Fibroblast of lung (primary cell): Measurements from ENCODE around the gene CHAD. TPM values are rescaled to one million over a fixed set of nuclear protein-coding genes. Genes with fewer than 3 reads are reported as not detected.

ENCODE experiments used
- DNase-seq, 2 donors: peaks; one replicate each; pipeline versions ENCODE4 v3.0.0 to v3.0.0-alpha.2; 2010; ENCODE audit warnings: low read depth in 2 of 2
- H2AFZ ChIP-seq: 2 replicates; pipeline ENCODE4 v1.5.1; 2012; ENCODE audit warnings: low read length, control low read depth, inconsistent platforms
- H3K27ac ChIP-seq: 2 replicates; pipeline ENCODE4 v1.5.1; 2011; ENCODE audit warnings: low read length, control low read depth; ENCODE audit not compliant: insufficient read depth
- H3K27me3 ChIP-seq: 2 replicates; pipeline ENCODE4 v1.5.1; 2011; ENCODE audit warnings: mild to moderate bottlenecking, low read length; ENCODE audit not compliant: control insufficient read depth, insufficient read depth
- H3K36me3 ChIP-seq: 2 replicates; pipeline ENCODE4 v1.5.1; 2011; ENCODE audit warnings: low read length; ENCODE audit not compliant: control insufficient read depth, insufficient read depth
- H3K4me1 ChIP-seq: 2 replicates; pipeline ENCODE4 v1.5.1; 2011; ENCODE audit warnings: low read length; ENCODE audit not compliant: control insufficient read depth, insufficient read depth; ENCODE audit errors: extremely low read depth
- H3K4me2 ChIP-seq: 2 replicates; pipeline ENCODE4 v1.5.1; 2011; ENCODE audit warnings: low read length, control low read depth; ENCODE audit not compliant: insufficient read depth; ENCODE audit errors: extremely low read depth
- H3K4me3 ChIP-seq, 4 experiments: fragments of 200-600 bp in 1 of 4; sonication (generic) in 1 of 4; replicated peaks in 1 of 4; 2 replicates each; pipeline ENCODE4 v1.5.1; 2011 to 2016; ENCODE audit warnings: low read length in 4 of 4, low read depth in 3 of 4, mild to moderate bottlenecking in 3 of 4, control low read depth in 2 of 4, inconsistent platforms in 1 of 4, mixed read lengths in 1 of 4; ENCODE audit not compliant: insufficient read depth in 1 of 4; ENCODE audit errors: control extremely low read depth in 1 of 4
- H3K79me2 ChIP-seq: 2 replicates; pipeline ENCODE4 v1.5.1; 2012; ENCODE audit warnings: mild to moderate bottlenecking, low read length, inconsistent platforms; ENCODE audit not compliant: control insufficient read depth, insufficient read depth
- H3K9ac ChIP-seq: 2 replicates; pipeline ENCODE4 v1.5.1; 2011; ENCODE audit warnings: mild to moderate bottlenecking, low read length, control low read depth; ENCODE audit not compliant: insufficient read depth
- H3K9me3 ChIP-seq: 2 replicates; pipeline ENCODE4 v1.5.1; 2012; ENCODE audit warnings: low read depth, low read length; ENCODE audit not compliant: control insufficient read depth, insufficient read depth
- H4K20me1 ChIP-seq: 2 replicates; pipeline ENCODE4 v1.5.1; 2011; ENCODE audit warnings: low read length; ENCODE audit not compliant: control insufficient read depth, insufficient read depth; ENCODE audit errors: extremely low read depth
- EZH2 ChIP-seq: IDR thresholded peaks from 2 replicates; pipeline ENCODE4 v1.5.1; 2012; ENCODE audit warnings: low read length, control low read depth, mild to moderate bottlenecking; ENCODE audit errors: missing control alignments
- polyA plus RNA-seq, 2 donors: library from polyadenylated mRNA; depleted of rRNA in 1 of 2; stranded (reverse) in 1 of 2; unstranded in 1 of 2; fragments of >200 nt; gene quantifications; 2 replicates each; pipeline ENCODE4 v1.2.1, GENCODE V29; 2011 to 2012; ENCODE audit warnings: missing spikeins in 1 of 2
- total RNA-seq: library from RNA; depleted of rRNA; stranded (reverse); fragments of >200 nt; gene quantifications from 2 replicates; pipeline ENCODE4 v1.2.1, GENCODE V29; 2014
- TF ChIP-seq, protein P1 (sequence below), 2 donors: IDR thresholded peaks in 1 of 2; conservative IDR thresholded peaks in 1 of 2; 1 replicate in 1 of 2; 2 replicates in 1 of 2; pipeline ENCODE4 v1.5.1; 2011 to 2012; ENCODE audit warnings: low read length in 2 of 2, control low read depth in 1 of 2, inconsistent platforms in 1 of 2, low read depth in 1 of 2, mild to moderate bottlenecking in 1 of 2

CHAD gene
- total and polyA plus RNA-seq, 2 donors (not counting 1 experiment from before 2014, with no cell fraction given) = not detected

GRCh38 chr17:50452630-50453300 lies 15.9 kb downstream of the CHAD start:
- TF ChIP-seq, protein P1, sequence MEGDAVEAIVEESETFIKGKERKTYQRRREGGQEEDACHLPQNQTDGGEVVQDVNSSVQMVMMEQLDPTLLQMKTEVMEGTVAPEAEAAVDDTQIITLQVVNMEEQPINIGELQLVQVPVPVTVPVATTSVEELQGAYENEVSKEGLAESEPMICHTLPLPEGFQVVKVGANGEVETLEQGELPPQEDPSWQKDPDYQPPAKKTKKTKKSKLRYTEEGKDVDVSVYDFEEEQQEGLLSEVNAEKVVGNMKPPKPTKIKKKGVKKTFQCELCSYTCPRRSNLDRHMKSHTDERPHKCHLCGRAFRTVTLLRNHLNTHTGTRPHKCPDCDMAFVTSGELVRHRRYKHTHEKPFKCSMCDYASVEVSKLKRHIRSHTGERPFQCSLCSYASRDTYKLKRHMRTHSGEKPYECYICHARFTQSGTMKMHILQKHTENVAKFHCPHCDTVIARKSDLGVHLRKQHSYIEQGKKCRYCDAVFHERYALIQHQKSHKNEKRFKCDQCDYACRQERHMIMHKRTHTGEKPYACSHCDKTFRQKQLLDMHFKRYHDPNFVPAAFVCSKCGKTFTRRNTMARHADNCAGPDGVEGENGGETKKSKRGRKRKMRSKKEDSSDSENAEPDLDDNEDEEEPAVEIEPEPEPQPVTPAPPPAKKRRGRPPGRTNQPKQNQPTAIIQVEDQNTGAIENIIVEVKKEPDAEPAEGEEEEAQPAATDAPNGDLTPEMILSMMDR (conservative IDR thresholded peaks at IDR 0.05 in 1 of 2, IDR thresholded peaks at IDR 0.05 in 1 of 2; ENCODE audit: low read depth in 1 of 2, low read length in 2 of 2) = no peak
- no peak for TF ChIP-seq EZH2
- Histone ChIP-seq H3K27me3 (no peaks in the 10 kb centered on the region), H3K9ac (no peak overlapping the region), H3K4me2 (no peak overlapping the region), H3K79me2 (no peaks in the 10 kb centered on the region), H3K4me3 (no peak overlapping the region), H3K27ac (no peak overlapping the region), H3K36me3 (no peaks in the 10 kb centered on the region), H2AFZ (no peak overlapping the region), H3K9me3 (no peaks in the 10 kb centered on the region), H4K20me1 (no peaks in the 10 kb centered on the region), H3K4me1 (no peaks in the 10 kb centered on the region)
- peak in 1 of 2 donors; percentile 34 for DNase-seq

- H3K4me1 ChIP-seq = no peaks in the 10 kb centered on the region
- no peaks in the 10 kb centered on the region for H3K27me3 ChIP-seq
- no peak overlapping the region for H2AFZ ChIP-seq
- DNase-seq = no peak
- no peaks in the 10 kb centered on the region for H3K79me2 ChIP-seq
- TF ChIP-seq, protein P1 (conservative IDR thresholded peaks at IDR 0.05 in 1 of 2, IDR thresholded peaks at IDR 0.05 in 1 of 2; ENCODE audit: low read depth in 1 of 2, low read length in 2 of 2) = no peak
- no peak for TF ChIP-seq EZH2
- H3K9me3 ChIP-seq = no peaks in the 10 kb centered on the region
- no peak overlapping the region for H3K4me2 ChIP-seq
- no peaks in the 10 kb centered on the region for H3K36me3 ChIP-seq
- H4K20me1 ChIP-seq = no peaks in the 10 kb centered on the region
- H3K27ac ChIP-seq = no peak overlapping the region
- H3K9ac ChIP-seq = no peak overlapping the region
- no peak overlapping the region for H3K4me3 ChIP-seq
Observed at GRCh38 chr17:50451943-50452629, 16.6 kb downstream of the CHAD start.

DNA sequence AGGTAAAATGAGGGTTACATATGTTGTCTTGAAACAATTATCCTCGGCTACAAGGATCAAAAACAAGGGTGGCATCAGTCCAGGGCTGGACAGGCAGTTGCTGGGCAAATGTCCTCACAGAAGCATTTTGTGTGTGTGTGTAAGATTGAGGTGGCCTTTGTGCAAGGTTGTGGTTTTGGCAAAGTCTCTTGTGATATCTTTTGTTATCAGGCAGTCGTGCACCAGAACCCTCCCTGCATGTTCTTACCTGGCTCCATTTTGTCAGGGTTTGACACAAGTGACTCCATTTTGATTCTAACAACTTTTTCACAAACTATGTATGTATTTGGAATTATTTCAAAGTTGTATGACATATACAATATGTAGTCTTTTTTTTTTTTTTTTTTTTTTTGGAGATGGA lies 20.0 kb downstream of the CHAD start:
- DNase-seq = no peak
- Histone ChIP-seq H3K27ac (no peak overlapping the region), H3K4me1 (no peaks in the 10 kb centered on the region), H3K4me3 (no peak overlapping the region), H3K4me2 (no peak overlapping the region), H3K36me3 (no peaks in the 10 kb centered on the region), H4K20me1 (no peaks in the 10 kb centered on the region), H2AFZ (no peak overlapping the region), H3K79me2 (no peaks in the 10 kb centered on the region), H3K9ac (no peak overlapping the region), H3K9me3 (no peaks in the 10 kb centered on the region), H3K27me3 (no peaks in the 10 kb centered on the region)
- no peak for TF ChIP-seq EZH2
- TF ChIP-seq, protein P1 (conservative IDR thresholded peaks at IDR 0.05 in 1 of 2, IDR thresholded peaks at IDR 0.05 in 1 of 2; ENCODE audit: low read depth in 1 of 2, low read length in 2 of 2) = no peak
